ENCODE measurements around the gene GJA3.

- TF ChIP-seq CTCF (IDR thresholded peaks at IDR 0.05): no peak
- TF ChIP-seq EP300 (IDR thresholded peaks at IDR 0.05): no peak
- TF ChIP-seq POLR2A (IDR thresholded peaks at IDR 0.05): no peak
Measured at GRCh38 chr13:20170921-20171320, 10.1 kb upstream of the GJA3 start.

Measured in ovary (tissue), 3 donors.